Stimulated activated CD8-positive, alpha-beta memory T cell treated with anti-CD3 and anti-CD28 coated beads, Interleukin-2, amount 100 ng/mL, for 48 hours (primary cell): ENCODE results near the gene TMBIM1.
"Not testable (repeated sequence)": the region's sequence is repeated elsewhere in the genome, so short reads cannot be mapped to it uniquely, and the experiment has no call there.

Experiments used
- DNase-seq, 2 donors: peaks; one replicate each; pipeline ENCODE4 v3.0.0-alpha.2; 2020; ENCODE audit warnings: low read depth in 2 of 2

The TMBIM1 gene

GRCh38 chr2:218291318-218292047, 820 bp downstream of the TMBIM1 start:
- DNase-seq = no peak

- DNase-seq = no peak
Measured at GRCh38 chr2:218290316-218291261, 1.7 kb downstream of the TMBIM1 start.

GRCh38 chr2:218289639-218290315, 2.5 kb downstream of the TMBIM1 start:
- no peak for DNase-seq

GRCh38 chr2:218286570-218287459, 5.5 kb downstream of the TMBIM1 start:
- DNase-seq = peak; percentile 70 to 73

GRCh38 chr2:218285604-218286003, 6.7 kb downstream of the TMBIM1 start:
- DNase-seq = no peak

GRCh38 chr2:218284106-218284811, 8.0 kb downstream of the TMBIM1 start:
- DNase-seq = peak; percentile 54

- DNase-seq = no peak
Measured at GRCh38 chr2:218282173-218282991, 9.9 kb downstream of the TMBIM1 start.

- DNase-seq = no peak
Measured at GRCh38 chr2:218281449-218281848, 10.9 kb downstream of the TMBIM1 start.

GRCh38 chr2:218280260-218280870, 11.9 kb downstream of the TMBIM1 start:
- no peak for DNase-seq

GRCh38 chr2:218278531-218279360, 13.6 kb downstream of the TMBIM1 start:
- no peak for DNase-seq

- DNase-seq = no peak
Measured at GRCh38 chr2:218277921-218278320, 14.4 kb downstream of the TMBIM1 start.

GRCh38 chr2:218276986-218277755, 15.1 kb downstream of the TMBIM1 start:
- DNase-seq = no peak

GRCh38 chr2:218275371-218276072, 16.8 kb downstream of the TMBIM1 start:
- DNase-seq = no peak

- no peak for DNase-seq
Measured at GRCh38 chr2:218274586-218274985, 17.7 kb downstream of the TMBIM1 start.

GRCh38 chr2:218273908-218274249, 18.4 kb downstream of the TMBIM1 start:
- DNase-seq = no peak

- not testable (repeated sequence) for DNase-seq
Measured at GRCh38 chr2:218273214-218273907, 18.9 kb downstream of the TMBIM1 start.
